Measurements from ENCODE around the gene CWC25.

The CWC25 gene

GRCh38 chr17:38848939-38849605, 24.0 kb upstream of the CWC25 start:
- H3K4me3 ChIP-seq (ENCODE audit: low read length): no peak overlapping the region

GRCh38 chr17:38848557-38848891, 23.4 kb upstream of the CWC25 start:
- Histone ChIP-seq H3K27ac (ENCODE audit: low read length) (no peak overlapping the region), H3K4me1 (ENCODE audit: insufficient read depth, low read length) (peaks cover 10% of the 10 kb centered on the region; the same call in 1 of the 2 replicates), H3K9me3 (ENCODE audit: insufficient read depth, low read depth, low read length) (no peaks in the 10 kb centered on the region), H3K36me3 (ENCODE audit: insufficient read depth, low read depth, low read length) (peaks cover 67% of the 10 kb centered on the region), H3K9ac (ENCODE audit: low read depth, low read length) (no peak overlapping the region), H3K27me3 (ENCODE audit: insufficient read depth, low read length) (no peaks in the 10 kb centered on the region), H3K4me3 (ENCODE audit: low read length) (no peak overlapping the region)

More at GRCh38 chr17:38848939-38849605, 24.0 kb upstream of the CWC25 start:
- peaks cover 10% of the 10 kb centered on the region; the same call in 1 of the 2 replicates for H3K4me1 ChIP-seq (ENCODE audit: insufficient read depth, low read length)
- H3K9ac ChIP-seq (ENCODE audit: low read depth, low read length): no peak overlapping the region
- H3K27me3 ChIP-seq (ENCODE audit: insufficient read depth, low read length): no peaks in the 10 kb centered on the region
- H3K27ac ChIP-seq (ENCODE audit: low read length): no peak overlapping the region
- H3K36me3 ChIP-seq (ENCODE audit: insufficient read depth, low read depth, low read length): peaks cover 67% of the 10 kb centered on the region
- no peaks in the 10 kb centered on the region for H3K9me3 ChIP-seq (ENCODE audit: insufficient read depth, low read depth, low read length)

GRCh38 chr17:38844261-38844757, 19.2 kb upstream of the CWC25 start:
- Histone ChIP-seq H3K9ac (ENCODE audit: low read depth, low read length) (no peak overlapping the region), H3K9me3 (ENCODE audit: insufficient read depth, low read depth, low read length) (no peaks in the 10 kb centered on the region), H3K4me1 (ENCODE audit: insufficient read depth, low read length) (peaks cover 3% of the 10 kb centered on the region; the same call in 1 of the 2 replicates), H3K27me3 (ENCODE audit: insufficient read depth, low read length) (no peaks in the 10 kb centered on the region), H3K36me3 (ENCODE audit: insufficient read depth, low read depth, low read length) (peaks cover 28% of the 10 kb centered on the region), H3K4me3 (ENCODE audit: low read length) (no peak overlapping the region), H3K27ac (ENCODE audit: low read length) (no peak overlapping the region)

DNA sequence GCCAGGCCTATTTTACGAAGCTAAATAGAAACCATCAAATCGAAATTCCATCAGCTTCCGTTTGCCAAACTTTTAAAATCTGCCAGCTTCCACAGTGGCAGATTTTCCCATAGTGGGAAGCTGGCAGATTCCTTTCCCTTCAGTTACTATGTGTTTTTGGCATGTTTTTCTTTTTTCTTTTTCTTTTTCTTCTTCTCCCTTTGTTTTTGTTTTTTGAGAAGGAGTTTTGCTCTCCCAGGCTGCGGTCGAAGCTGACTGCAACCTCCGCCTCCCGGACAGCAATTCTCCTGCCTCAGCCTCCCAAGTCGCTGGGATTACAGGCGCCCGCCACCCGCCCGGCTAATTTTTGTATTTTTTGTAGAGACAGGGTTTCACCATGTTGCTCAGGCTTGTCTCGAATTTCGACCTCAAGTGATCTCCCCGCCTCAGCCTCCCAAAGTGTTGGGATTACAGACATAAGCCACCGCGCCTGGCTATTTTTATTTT, 684 bp upstream of the CWC25 start:
- H3K9ac ChIP-seq (ENCODE audit: low read depth, low read length): peak overlapping the region; percentile 91
- peaks cover 1% of the 10 kb centered on the region; the same call in 1 of the 2 replicates for H3K36me3 ChIP-seq (ENCODE audit: insufficient read depth, low read depth, low read length)
- no peaks in the 10 kb centered on the region for H3K9me3 ChIP-seq (ENCODE audit: insufficient read depth, low read depth, low read length)
- peak overlapping the region; percentile 89 for H3K4me3 ChIP-seq (ENCODE audit: low read length)
- no peaks in the 10 kb centered on the region; the same call in 1 of the 2 replicates for H3K27me3 ChIP-seq (ENCODE audit: insufficient read depth, low read length)
- H3K27ac ChIP-seq (ENCODE audit: low read length): peak overlapping the region; percentile 96
- H3K4me1 ChIP-seq (ENCODE audit: insufficient read depth, low read length): 0 out of 2 replicates have a peak, but pooled peaks cover 2% of the 10 kb centered on the region

GRCh38 chr17:38815576-38816193, 9.4 kb downstream of the CWC25 start:
- Histone ChIP-seq H3K9me3 (ENCODE audit: insufficient read depth, low read depth, low read length) (no peaks in the 10 kb centered on the region), H3K4me1 (ENCODE audit: insufficient read depth, low read length) (no peaks in the 10 kb centered on the region), H3K27ac (ENCODE audit: low read length) (no peak overlapping the region), H3K27me3 (ENCODE audit: insufficient read depth, low read length) (no peaks in the 10 kb centered on the region), H3K9ac (ENCODE audit: low read depth, low read length) (no peak overlapping the region), H3K36me3 (ENCODE audit: insufficient read depth, low read depth, low read length) (peaks cover 59% of the 10 kb centered on the region), H3K4me3 (ENCODE audit: low read length) (no peak overlapping the region)

DNA sequence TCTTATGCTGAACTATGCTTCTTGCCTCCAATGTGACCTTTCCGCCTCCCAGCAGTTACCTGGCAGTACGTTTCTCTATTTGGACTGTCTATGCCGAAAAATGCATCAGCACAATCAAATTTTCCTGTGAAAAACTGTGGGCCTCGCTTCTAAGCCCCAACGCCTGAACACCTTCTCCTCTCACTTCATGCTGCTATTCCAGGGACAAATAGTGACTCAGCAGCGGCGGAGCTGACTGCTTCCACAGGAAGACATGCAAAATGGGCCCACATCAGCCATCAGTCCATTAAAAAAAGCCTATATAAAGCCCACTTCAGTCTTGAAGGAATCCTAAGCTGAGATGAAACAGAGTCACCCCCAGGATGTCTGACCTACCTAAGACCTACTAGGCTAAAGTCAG, 15.3 kb downstream of the CWC25 start:
- Histone ChIP-seq H3K27ac (ENCODE audit: low read length) (no peak overlapping the region), H3K36me3 (ENCODE audit: insufficient read depth, low read depth, low read length) (peaks cover 76% of the 10 kb centered on the region), H3K9ac (ENCODE audit: low read depth, low read length) (no peak overlapping the region), H3K4me1 (ENCODE audit: insufficient read depth, low read length) (no peaks in the 10 kb centered on the region), H3K4me3 (ENCODE audit: low read length) (no peak overlapping the region), H3K9me3 (ENCODE audit: insufficient read depth, low read depth, low read length) (no peaks in the 10 kb centered on the region), H3K27me3 (ENCODE audit: insufficient read depth, low read length) (no peaks in the 10 kb centered on the region)

DNA sequence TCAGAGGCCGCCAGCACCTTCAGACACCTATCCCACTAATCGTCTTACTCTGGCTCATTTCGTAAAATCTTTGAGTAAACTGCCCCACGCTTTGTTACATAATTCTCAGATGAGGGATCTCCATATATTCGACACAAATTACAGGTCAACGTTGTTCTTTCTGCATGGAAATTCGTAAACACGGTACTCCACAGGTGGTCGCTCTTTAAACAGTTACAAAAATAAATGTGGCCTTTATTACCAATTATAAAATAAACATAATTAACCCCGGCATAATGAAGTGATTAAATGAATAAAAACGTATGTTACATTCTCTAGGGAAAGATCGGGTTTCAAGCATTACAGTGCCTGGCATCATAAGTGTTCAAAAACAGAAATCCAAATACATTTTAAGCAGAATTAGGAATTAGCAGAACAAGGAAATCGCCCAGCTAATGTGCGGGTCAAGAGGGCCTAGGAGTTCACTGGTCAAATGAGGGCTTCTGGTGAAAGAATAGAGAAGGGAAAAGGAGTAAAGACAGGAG, 24.8 kb downstream of the CWC25 start:
- H3K9me3 ChIP-seq (ENCODE audit: insufficient read depth, low read depth, low read length): no peaks in the 10 kb centered on the region
- H3K9ac ChIP-seq (ENCODE audit: low read depth, low read length): peak overlapping the region; percentile 92; the same call in 1 of the 2 replicates
- no peak overlapping the region for H3K27ac ChIP-seq (ENCODE audit: low read length)
- peaks cover 52% of the 10 kb centered on the region for H3K36me3 ChIP-seq (ENCODE audit: insufficient read depth, low read depth, low read length)
- H3K27me3 ChIP-seq (ENCODE audit: insufficient read depth, low read length): no peaks in the 10 kb centered on the region
- peak overlapping the region; percentile 79 for H3K4me3 ChIP-seq (ENCODE audit: low read length)
- peaks cover 16% of the 10 kb centered on the region for H3K4me1 ChIP-seq (ENCODE audit: insufficient read depth, low read length)

DNA sequence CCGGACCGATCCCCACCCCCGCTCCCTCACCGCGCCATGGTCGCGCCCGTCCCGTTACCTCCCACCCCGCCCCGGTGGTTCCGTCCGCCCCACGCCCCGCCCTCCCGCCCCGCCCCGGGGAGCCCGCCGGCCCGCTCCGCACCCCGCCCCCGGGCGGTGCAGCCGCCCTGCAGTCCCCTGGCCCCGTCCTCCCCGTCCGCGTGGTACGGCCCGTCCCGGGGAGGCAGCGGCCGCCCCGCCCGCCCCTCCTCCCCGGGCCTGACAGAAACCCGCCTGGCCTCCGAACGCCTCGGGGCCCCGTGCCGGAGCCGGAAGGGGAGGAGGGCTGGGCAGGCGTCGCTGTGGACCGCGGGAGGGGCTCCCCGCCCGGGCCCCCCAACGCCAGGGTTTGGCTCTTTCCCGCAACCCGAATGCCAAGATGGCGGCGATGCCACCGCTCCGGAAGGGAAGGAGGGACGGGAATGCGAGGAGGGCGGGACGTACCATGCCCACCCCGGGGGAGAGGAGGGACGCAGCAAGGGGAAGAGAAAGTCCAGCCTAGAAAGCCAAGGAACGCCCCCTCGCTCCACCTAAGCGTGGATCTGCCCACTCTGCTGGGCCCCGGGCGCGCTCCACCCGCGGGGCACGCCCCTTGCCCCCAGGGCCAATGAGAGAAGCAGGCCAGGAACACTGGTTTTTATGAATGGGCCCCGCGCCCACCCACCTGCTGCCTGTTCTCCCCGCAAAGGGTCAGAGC, 25.5 kb downstream of the CWC25 start, which contains the start of gene PIP4K2B:
Gene PIP4K2B (minus strand): TSS at position 56 of the 736 bp plus-strand sequence. CDS start 132 bp downstream, outside the sequence.
- Histone ChIP-seq H3K27ac (ENCODE audit: low read length) (peak within 1 kb of the TSS; percentile 86), H3K9me3 (ENCODE audit: insufficient read depth, low read depth, low read length) (no peaks in the 10 kb centered on the region), H3K4me1 (ENCODE audit: insufficient read depth, low read length) (peaks cover 16% of the 10 kb centered on the region), H3K9ac (ENCODE audit: low read depth, low read length) (peak within 1 kb of the TSS; percentile 92), H3K4me3 (ENCODE audit: low read length) (peak within 1 kb of the TSS; percentile 91), H3K36me3 (ENCODE audit: insufficient read depth, low read depth, low read length) (peaks cover 55% of the 10 kb centered on the region), H3K27me3 (ENCODE audit: insufficient read depth, low read length) (no peaks in the 10 kb centered on the region)

GRCh38 chr17:38798614-38799500, 26.3 kb downstream of the CWC25 start:
- H3K36me3 ChIP-seq (ENCODE audit: insufficient read depth, low read depth, low read length): peaks cover 55% of the 10 kb centered on the region
- H3K9ac ChIP-seq (ENCODE audit: low read depth, low read length): peak overlapping the region; percentile 88
- H3K4me3 ChIP-seq (ENCODE audit: low read length): peak overlapping the region; percentile 91
- peak overlapping the region; percentile 62 for H3K27ac ChIP-seq (ENCODE audit: low read length)
- H3K4me1 ChIP-seq (ENCODE audit: insufficient read depth, low read length): peaks cover 16% of the 10 kb centered on the region
- no peaks in the 10 kb centered on the region for H3K27me3 ChIP-seq (ENCODE audit: insufficient read depth, low read length)
- no peaks in the 10 kb centered on the region for H3K9me3 ChIP-seq (ENCODE audit: insufficient read depth, low read depth, low read length)

DNA sequence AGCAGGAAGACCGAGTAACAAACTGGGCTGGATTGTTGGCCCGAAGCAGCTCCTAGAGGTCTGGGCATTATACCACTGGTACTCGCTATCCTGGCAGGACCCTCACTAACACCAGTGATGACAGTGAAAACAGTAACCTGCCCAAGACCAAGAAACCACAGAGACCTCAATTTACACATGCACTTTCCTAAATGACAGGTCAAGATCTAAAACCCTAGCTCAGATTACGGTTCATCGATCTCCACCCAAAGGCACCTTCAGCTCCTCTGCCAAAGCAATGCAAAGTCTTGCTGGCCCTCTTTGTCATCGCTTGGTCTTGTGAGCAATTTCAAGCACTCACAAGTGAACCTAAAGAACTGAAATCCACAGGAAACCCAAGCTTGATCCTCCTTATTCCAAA, 27.3 kb downstream of the CWC25 start:
- Histone ChIP-seq H3K9ac (ENCODE audit: low read depth, low read length) (peak overlapping the region; percentile 88; the same call in 1 of the 2 replicates), H3K27me3 (ENCODE audit: insufficient read depth, low read length) (no peaks in the 10 kb centered on the region), H3K27ac (ENCODE audit: low read length) (no peak overlapping the region), H3K4me1 (ENCODE audit: insufficient read depth, low read length) (peaks cover 16% of the 10 kb centered on the region), H3K4me3 (ENCODE audit: low read length) (peak overlapping the region; percentile 91), H3K36me3 (ENCODE audit: insufficient read depth, low read depth, low read length) (peaks cover 53% of the 10 kb centered on the region), H3K9me3 (ENCODE audit: insufficient read depth, low read depth, low read length) (no peaks in the 10 kb centered on the region)
